ENCODE data around the gene NANOS1.

Gene NANOS1

GRCh38 chr10:118983263-118983662 lies 46.3 kb upstream of the NANOS1 start:
- peaks cover 30% of the 10 kb centered on the region for H3K4me1 Mint-ChIP-seq
- peaks cover 13% of the 10 kb centered on the region for H3K27me3 Mint-ChIP-seq (ENCODE audit: low read depth, poor library complexity)
- TF ChIP-seq CTCF (IDR thresholded peaks at IDR 0.05), result no peak
- no peak overlapping the region for H3K4me3 Mint-ChIP-seq
- H3K27ac Mint-ChIP-seq, result no peak overlapping the region
- no peak for DNase-seq
- H3K9me3 Mint-ChIP-seq, result peaks cover 26% of the 10 kb centered on the region
- peaks cover 9% of the 10 kb centered on the region for H3K36me3 Mint-ChIP-seq (ENCODE audit: low read depth)

- no peak for TF ChIP-seq CTCF (IDR thresholded peaks at IDR 0.05)
- Mint-ChIP-seq H3K27ac (no peak overlapping the region), H3K27me3 (ENCODE audit: low read depth, poor library complexity) (peaks cover 14% of the 10 kb centered on the region), H3K4me3 (no peak overlapping the region), H3K4me1 (peaks cover 29% of the 10 kb centered on the region), H3K36me3 (ENCODE audit: low read depth) (peaks cover 9% of the 10 kb centered on the region), H3K9me3 (peaks cover 37% of the 10 kb centered on the region)
- DNase-seq, result no peak
Observed at GRCh38 chr10:118985576-118985975, 43.9 kb upstream of the NANOS1 start.

- Mint-ChIP-seq H3K27me3 (ENCODE audit: low read depth, poor library complexity) (peaks cover 16% of the 10 kb centered on the region), H3K4me1 (peaks cover 19% of the 10 kb centered on the region), H3K9me3 (peaks cover 37% of the 10 kb centered on the region), H3K27ac (no peak overlapping the region), H3K36me3 (ENCODE audit: low read depth) (peaks cover 9% of the 10 kb centered on the region), H3K4me3 (no peak overlapping the region)
- TF ChIP-seq CTCF (IDR thresholded peaks at IDR 0.05), result no peak
- DNase-seq, result no peak
Observed at GRCh38 chr10:118986815-118987790, 42.4 kb upstream of the NANOS1 start.

DNA sequence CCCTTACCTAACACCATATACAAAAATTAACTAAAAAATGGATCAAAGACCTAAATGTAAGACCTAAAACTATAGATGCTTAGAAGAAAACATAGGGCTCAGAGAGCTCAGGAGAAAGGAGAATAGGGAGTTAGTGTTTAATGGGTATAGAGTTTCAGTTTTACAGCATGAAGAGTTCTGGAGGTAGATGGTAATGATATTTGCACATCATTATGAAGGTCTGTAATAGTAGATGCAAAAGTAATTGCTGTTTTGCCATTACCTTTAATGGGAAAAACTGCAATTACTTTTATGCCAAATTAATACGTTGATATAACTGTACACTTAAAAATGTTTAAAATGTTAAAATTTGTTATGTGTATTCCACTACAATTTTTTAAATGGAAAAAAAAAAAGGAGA lies 39.2 kb upstream of the NANOS1 start:
- peaks cover 6% of the 10 kb centered on the region for H3K4me1 Mint-ChIP-seq
- no peak for TF ChIP-seq CTCF (IDR thresholded peaks at IDR 0.05)
- peaks cover 23% of the 10 kb centered on the region for H3K9me3 Mint-ChIP-seq
- DNase-seq, result no peak
- H3K36me3 Mint-ChIP-seq (ENCODE audit: low read depth), result peaks cover 5% of the 10 kb centered on the region
- no peak overlapping the region for H3K27ac Mint-ChIP-seq
- H3K4me3 Mint-ChIP-seq, result no peak overlapping the region
- H3K27me3 Mint-ChIP-seq (ENCODE audit: low read depth, poor library complexity), result peaks cover 7% of the 10 kb centered on the region

GRCh38 chr10:118992496-118992895 lies 37.0 kb upstream of the NANOS1 start:
- no peak for DNase-seq
- Mint-ChIP-seq H3K4me1 (peaks cover 6% of the 10 kb centered on the region), H3K9me3 (peaks cover 18% of the 10 kb centered on the region)

More at GRCh38 chr10:118992496-118992895, 37.0 kb upstream of the NANOS1 start:
- H3K36me3 Mint-ChIP-seq (ENCODE audit: low read depth), result no peaks in the 10 kb centered on the region
- no peak overlapping the region for H3K27ac Mint-ChIP-seq
- no peak overlapping the region for H3K4me3 Mint-ChIP-seq
- TF ChIP-seq CTCF (IDR thresholded peaks at IDR 0.05), result no peak
- peaks cover 7% of the 10 kb centered on the region for H3K27me3 Mint-ChIP-seq (ENCODE audit: low read depth, poor library complexity)
